Measurements from ENCODE around the gene ACE.

The ACE gene

DNA sequence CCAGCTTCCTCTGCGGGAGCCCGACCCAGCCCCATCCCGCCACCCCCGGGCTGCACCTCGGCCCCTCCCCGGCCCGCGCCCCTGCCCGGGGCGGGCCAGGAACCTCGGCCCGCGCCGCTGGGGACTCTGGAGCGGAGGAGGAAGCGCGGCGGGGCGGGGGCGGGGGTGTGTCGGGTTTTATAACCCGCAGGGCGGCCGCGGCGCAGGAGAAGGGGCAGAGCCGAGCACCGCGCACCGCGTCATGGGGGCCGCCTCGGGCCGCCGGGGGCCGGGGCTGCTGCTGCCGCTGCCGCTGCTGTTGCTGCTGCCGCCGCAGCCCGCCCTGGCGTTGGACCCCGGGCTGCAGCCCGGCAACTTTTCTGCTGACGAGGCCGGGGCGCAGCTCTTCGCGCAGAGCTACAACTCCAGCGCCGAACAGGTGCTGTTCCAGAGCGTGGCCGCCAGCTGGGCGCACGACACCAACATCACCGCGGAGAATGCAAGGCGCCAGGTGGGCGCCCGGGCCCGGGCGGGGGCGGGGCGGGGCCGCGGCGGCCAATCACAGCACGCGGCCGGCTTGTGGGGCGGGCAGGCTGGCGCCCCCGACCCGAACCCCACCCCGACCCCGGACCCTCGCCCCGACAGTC is at the start of gene ACE:
Gene ACE, plus strand, starts transcription at position 208 of the 626 bp plus-strand sequence. Its CDS starts 34 bp downstream, at position 242.
- DNase-seq, result peak; percentile 85

- no peak for DNase-seq
Observed at GRCh38 chr17:63429766-63430165, 47.1 kb upstream of the ACE start.

GRCh38 chr17:63430223-63430622 is 46.6 kb upstream of the ACE start:
- no peak for DNase-seq

- DNase-seq, result no peak
Observed at GRCh38 chr17:63431618-63431938, 45.3 kb upstream of the ACE start.

DNA sequence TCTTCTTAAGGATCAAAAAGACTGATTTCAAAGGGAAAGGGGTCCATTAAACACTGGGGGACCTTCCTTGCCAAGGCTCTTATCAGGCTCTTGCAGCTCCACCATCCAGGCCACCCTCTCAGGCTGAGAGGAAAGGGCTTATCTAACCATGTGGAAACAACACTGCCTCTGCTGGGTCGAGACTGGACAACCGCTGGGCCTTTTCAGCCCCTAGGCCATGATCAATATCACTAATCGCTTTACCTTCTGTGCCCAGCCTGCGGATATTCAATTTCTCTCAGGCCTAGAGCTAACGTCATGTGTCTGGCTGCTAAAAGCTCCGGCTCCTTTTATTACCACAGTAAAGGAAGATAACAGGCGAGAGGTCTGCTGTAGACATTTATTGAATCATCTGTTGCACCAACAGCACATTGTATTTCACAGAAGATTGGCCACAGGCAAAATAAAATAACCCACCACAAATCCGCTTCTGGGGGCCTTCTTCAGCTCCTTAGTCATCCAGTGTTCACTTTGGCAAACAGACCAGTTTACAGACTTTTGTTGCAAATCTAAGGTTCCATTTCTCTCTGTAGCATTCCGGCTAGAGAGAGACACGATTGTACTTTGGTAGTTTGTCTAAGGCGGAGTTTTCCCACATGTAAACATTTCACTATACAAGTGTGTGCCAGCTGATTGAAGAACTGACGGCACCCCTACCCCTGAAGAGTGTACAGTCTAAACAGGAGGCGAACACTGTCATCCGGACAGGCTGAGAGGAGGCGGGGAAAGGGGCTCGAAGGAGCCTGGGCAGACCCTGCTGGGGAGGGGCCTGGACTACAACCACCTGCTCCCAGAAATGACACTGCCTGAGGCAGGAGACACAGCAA is 44.7 kb upstream of the ACE start:
- peak; percentile 68 for DNase-seq

GRCh38 chr17:63433746-63434591 is 42.9 kb upstream of the ACE start:
- no peak for DNase-seq

GRCh38 chr17:63434951-63435571 is 41.8 kb upstream of the ACE start:
- DNase-seq, result no peak

GRCh38 chr17:63435681-63436522 is 41.0 kb upstream of the ACE start:
- peak; percentile 94 for DNase-seq

DNA sequence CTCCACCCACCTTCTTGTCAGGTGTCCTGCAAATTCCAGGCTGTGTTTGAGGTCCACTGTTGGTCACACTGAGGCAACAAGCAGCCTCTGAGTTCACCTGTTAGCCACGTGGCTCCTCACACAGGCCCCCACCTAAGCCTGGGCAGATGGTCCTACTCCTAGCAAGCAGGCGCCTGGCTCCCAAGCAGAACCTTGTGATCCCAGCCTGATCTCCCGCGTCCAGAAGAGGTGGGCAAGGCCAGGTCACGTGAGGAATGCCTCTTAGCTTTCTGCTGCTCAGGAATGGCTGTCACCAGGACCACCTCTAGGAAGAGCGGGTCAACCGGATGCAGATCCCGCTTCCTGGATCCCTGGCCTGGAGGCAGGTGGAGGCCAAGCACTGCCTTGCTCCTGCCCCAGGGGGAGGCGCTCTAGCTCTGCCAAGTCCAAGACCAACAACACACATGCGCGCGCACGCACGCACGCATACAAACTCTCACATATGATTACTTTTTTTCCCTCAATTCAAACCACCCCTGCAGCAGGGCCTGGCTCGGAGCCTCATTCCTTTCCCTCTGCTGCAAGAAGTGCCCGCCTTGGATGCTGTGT is 40.2 kb upstream of the ACE start:
- DNase-seq, result peak; percentile 20

DNA sequence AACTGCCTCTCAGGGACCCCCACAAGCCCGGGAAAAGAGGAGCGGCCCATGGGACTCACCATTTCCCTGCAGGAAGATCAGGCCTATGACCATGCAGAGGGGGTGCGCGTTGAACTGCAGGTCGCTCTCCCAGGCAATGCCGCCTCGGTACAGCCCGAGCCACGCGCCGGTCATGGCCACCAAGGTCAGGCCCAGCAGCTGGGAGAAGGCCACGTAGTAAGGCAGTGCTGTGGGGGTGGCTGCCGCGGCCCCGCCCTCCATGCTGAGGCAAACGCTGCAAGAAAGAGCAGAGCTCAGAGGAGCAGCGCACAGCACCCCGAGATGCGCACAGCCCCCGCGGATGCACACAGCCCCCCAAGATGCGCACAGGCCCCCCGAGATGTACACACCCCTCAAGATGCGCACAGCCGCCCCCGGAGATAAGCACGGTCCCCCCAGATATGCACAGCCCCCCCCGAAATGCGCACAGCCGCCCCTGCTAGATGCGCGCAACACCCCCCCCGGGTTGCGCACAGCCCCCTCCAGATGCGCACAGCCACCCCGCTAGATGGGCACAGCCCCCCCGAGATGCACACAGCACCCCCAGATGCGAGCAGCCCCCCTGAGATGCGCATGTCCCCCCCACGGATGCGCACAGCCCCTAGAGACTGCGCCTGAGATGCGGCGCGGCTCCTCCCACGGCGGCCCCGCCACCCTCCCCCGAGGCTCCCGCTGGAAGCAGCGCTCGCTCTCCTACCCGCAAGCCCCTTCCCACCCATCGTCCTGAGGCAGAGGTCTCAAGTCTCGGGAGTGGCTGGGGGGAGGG is 39.4 kb upstream of the ACE start:
- DNase-seq, result no peak

GRCh38 chr17:63438092-63439051 is 38.5 kb upstream of the ACE start:
- no peak for DNase-seq

DNA sequence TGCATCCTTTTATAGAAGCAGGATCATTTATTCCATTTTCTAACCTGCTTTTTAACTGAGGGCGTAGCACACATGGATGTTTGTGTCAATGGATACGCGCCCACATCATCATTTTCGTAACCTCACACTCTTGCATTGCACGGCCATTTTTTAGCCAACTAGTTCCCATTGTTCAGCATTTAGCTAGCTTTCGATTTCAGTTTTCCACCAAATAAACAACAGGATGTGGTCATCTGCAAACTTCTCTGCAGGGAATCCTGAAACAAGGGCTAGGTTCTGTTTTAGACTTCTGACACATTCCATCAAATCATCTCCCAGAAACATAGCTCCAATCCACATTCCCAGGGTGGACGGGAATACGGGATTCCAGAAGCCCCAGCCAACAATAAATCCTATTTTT is 37.2 kb upstream of the ACE start:
- DNase-seq, result no peak

DNA sequence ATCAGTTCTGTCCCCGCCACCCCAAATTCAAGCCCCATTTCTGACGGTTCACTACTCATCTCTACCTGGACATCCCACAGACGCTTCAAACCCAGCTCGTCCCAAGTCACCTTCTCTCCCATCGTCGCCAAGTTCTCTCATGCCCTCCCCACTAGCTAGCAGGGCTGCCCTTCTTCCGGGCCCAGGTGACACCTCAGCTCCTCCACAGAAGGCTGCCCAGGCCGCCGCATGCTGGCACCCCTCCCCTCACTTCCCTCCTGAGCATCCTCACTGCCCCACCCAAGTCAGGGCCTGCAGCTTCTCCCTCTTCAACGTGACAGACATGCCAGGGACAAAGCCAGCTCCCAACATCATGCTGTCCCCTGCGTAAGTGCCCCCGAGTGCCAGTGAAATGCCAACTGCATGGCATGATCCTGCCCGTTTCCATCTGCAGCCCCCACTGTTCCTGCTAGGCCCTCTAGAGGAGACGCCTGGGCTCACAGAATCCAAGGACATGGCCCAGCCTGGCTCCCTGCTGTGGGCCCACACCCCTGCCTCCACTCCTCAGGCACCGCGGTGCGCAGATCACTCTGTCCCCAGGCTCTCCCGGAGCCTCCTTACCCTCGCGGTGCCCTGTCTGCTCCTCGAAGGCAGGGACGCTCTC is 36.6 kb upstream of the ACE start:
- no peak for DNase-seq

GRCh38 chr17:63440770-63441335 is 36.0 kb upstream of the ACE start:
- DNase-seq, result no peak

- DNase-seq, result no peak
Observed at GRCh38 chr17:63441654-63442053, 35.2 kb upstream of the ACE start.

DNA sequence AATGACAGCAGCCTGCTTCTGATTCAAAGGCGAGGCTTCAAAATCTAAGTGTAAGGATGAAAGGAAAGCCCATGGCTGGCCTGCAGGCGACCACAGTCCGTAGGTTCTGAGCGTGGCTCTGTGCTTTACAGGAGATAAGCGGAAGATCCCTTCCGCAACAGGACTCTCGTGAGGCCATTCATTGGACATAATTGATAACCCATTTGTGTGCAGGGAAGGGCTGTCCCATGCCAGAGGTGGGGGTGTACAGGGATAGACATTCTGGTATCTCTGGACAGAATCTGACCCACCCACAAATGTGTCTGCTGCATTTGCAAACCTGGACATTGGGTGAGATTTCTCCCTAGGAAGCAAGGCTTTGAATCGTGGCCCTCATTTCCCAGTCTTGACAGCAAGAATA is 34.8 kb upstream of the ACE start:
- DNase-seq, result no peak

- no peak for DNase-seq
Observed at GRCh38 chr17:63442549-63443035, 34.3 kb upstream of the ACE start.

- DNase-seq, result no peak
Observed at GRCh38 chr17:63443053-63443452, 33.8 kb upstream of the ACE start.

GRCh38 chr17:63444457-63444856 is 32.4 kb upstream of the ACE start:
- no peak for DNase-seq
